Head of caudate nucleus (tissue), 42 donors: ENCODE measurements around the gene CDK5.

Source experiments
- DNase-seq, 42 donors: peaks; one replicate each; pipeline versions ENCODE4 v3.0.0 to v3.0.0-alpha.2; 2020 to 2021; ENCODE audit warnings: mixed read lengths in 7 of 42
- intact Hi-C: fragments of 100-400 bp; cut with DNase I; formaldehyde crosslinking; loops from one replicate; pipeline ENCODE4 v1.15.0; 2022

Gene CDK5

DNA sequence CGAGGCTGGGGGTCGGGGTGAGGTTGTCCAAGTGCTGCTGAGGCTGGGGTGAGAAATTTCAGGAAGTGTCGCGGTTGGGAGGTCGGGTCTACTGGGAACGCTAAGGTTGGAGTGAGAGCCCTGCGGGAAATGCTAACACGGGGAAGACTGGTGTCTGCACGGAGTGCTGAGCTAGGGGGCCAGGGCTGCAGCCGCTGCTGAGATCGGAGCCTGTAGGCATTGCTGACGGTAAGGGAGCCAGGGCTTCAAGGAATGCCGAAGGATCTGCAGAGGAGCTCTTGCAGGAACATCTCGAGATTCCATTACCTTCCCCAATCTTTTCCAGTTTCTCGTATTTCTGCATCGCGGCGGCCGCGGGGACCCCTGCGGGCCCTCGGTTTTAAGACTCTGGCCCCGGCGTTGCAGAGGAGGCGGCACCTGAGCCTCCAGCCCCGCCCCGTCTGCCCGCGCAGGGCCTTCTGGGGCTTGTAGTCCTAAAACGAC is at the start of gene CDK5:
CDK5 (minus strand) TSS at position 392 of the 483 bp plus-strand sequence; CDS start at position 343, 49 bp downstream.
- intact Hi-C loops, result loop anchor here (2.0 kb wide), 1 partner anchor 29 kb away; the partner anchor contains the start of gene ABCB8
- DNase-seq, result peak in 2 of 42 donors; percentile 18 to 32

DNA sequence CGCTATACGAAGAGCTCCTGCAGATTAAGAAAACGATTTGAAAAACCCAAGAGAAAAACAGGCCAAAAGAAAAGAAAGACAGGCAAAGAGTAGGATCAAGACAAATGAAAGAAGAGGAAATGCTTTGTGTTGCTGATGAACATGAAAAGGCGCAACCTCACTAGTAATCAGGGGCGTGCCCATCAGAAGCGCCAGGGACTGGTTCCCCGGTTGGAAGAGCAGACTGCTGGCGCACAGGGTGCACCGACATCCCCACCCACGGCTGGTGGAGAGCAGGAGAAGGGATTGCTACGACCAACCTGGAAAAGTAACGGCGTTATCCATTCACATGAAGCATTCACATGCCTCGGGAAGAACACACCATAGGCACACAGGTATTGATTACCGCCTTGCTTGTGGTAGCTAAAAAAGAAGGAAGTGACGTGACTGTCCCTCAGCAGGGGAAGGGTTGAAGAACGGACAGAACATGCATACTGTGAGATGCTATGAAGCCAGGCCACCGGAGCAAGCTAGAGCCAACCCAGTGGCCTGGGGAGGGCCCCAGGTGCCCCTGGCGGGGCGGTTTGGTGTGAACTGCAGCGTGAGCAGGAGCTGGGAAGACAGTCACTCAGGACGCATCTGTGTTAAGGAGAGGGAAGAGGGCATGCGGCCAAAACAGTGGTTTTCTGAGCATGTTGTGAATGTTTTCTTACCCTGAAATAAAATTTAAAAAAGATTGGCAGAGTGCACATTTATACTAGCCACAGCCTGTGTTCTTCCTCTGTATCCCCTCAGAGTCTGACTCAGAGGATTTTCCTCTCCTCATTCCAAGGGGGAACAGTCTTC is 46.9 kb upstream of the CDK5 start:
- no peak for DNase-seq
- intact Hi-C loops, result no loop called here

DNA sequence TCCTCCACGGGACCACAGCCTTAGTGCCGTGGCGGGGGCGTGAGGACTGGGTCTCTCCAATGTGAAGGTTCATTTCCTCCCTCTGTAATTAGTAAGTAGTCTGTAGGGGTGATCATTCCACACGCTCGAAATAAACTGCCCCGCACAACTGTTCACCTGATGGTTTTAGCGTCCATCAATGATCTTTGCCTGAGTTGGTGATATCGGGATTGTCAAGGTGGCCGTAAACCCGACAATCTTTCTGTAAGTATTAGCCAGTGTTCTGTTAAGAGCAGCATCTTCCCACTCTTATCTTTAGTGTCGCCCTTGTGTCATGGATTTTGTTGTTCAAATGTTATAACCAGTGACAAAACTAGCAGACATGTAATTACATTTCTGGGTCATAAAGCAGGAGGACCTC is 46.3 kb upstream of the CDK5 start:
- intact Hi-C loops, result no loop called here
- DNase-seq, result no peak

DNA sequence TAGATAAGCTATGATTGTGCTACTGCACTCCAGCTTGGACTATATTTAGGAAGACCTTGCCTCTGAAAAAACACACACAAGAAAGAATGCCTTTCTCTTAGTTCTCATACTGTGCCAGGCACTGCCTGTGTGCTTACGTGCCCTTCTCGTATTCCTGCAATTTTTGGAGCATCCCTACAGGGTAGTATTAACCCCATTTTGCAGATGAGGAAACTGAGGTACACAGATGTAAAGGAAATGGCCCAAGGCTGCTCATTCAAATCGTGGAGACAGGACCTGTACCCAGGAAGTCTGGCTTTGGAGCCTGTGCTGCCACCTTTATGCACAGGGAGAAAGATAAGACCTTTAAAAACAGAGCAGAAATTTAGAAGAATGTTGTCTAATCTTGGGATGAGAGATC is 45.3 kb upstream of the CDK5 start:
- no peak for DNase-seq
- intact Hi-C loops, result no loop called here

DNA sequence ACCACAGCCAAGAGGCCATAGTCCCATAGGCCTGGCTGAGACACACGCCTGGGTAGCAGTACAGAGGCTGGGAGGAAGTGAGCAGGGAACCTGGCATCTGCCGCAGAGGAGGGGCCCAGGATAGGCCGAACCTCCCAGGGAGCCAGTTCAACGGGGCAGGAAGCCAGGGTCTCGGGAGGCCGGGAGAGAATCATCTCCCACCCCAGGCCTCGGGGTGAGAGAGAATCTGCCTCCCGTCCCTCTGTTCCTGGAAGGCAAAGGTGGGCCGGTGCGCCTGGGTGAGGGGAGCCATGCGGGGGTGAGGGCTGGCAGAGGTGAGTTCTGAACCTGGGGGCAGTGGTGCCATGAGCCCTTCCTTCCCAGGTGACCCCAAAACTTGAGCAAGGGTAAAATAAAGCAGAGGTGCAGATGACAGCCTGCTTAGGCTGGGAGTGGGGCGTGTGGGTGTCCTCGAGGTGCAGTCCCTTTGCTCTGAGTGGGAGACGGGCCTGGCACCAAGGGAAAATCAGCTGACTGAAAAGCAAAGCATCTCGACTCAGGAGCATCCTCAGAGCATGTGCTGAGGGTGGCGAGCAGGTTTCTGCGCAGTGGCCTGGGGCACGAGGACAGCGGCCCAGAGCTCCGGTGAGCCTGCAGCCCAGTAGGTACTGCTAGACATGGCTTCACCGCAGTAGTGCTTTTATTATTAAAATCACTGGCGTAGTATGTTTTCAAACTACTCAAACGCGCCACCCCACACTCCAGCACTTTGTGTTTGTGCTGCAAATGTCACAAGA is 44.1 kb upstream of the CDK5 start:
- intact Hi-C loops, result no loop called here
- peak in 2 of 42 donors; percentile 41 to 45 for DNase-seq

DNA sequence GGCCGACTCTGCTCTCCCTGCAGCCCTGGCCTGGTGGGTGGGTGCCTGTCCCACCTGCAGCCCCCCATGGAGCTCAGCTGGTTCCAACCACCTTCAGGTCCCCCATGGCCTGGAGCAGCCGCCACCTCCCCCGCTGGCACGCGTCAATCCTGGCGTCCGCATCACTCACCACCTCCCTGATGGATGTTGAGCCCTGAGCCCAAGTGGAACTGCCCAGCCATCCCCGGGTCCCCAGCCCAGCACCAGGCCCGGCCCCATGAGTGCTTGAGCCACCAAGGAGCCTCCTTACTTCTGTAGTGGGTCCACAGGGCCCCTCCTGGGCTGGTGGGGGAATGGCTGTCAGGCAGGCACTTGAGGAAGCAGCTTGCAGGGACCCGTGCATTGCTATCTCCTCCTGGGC is 43.2 kb upstream of the CDK5 start:
- no peak for DNase-seq
- intact Hi-C loops, result no loop called here

DNA sequence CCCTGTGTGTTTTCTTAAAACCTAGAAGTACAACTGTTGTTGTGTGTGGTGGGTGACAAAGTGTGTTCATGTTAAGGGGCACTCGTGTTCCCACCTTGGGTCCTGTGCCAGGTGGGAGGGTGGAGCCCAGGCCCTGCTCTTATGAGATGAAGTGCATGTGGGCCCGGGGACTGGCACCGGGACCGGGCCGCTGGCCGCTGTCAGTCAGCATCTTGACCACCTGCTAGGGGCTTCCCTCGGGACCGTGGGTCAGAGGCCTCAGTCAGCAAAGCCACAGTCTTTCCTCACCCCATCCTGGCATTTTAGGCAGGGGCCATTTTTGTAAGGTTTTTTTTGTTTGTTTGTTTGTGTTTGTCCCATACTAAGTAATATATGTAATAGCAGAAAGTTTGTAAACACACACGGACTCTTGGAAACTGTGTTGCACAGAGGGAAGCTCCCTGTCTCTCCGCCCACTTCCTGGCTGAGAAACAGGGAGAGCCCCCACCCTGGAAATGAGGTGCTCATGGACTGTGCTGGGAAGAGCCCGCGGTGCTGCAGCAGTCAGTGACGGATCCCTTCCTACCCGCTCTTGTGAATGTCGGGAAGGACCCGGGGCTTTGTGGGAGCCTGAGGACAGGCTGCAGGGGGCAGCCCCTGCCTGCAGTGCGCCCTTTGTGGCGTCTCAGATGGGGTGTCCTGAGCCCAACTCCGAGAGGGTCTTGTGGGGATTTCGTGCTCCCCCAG is 42.0 kb upstream of the CDK5 start:
- no peak for DNase-seq
- intact Hi-C loops, result no loop called here

DNA sequence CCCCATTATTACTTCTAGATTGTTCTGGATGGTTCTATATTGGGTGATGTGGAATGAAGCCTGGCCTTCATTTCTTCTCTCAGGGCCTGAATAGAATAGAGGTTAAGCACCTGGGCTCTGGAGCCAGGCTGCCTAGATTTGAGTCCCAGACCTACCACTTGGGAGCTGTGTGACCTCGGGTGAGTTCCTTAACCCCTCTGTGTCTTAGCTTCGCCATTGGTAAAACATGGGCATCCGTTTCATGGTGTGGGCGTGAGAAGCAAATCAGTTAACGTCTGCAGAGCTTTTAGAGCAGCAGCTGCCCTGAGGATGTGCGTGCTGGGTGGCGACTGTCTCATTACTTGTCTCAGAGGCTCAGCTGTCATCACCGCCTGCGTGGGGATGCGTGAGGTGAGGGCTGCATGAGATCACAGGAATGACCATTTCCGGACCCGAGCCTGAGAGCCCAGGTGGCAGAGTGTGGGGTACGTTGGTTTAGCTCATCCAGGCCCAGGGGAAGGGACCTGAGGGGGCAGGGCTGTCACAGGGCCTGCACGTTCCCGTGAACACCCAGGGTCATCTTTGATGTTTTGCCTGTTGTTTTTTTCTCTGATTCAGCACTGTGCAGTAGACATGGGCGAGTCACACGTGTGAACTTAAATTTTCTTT is 38.3 kb upstream of the CDK5 start:
- no peak for DNase-seq
- intact Hi-C loops, result no loop called here

DNA sequence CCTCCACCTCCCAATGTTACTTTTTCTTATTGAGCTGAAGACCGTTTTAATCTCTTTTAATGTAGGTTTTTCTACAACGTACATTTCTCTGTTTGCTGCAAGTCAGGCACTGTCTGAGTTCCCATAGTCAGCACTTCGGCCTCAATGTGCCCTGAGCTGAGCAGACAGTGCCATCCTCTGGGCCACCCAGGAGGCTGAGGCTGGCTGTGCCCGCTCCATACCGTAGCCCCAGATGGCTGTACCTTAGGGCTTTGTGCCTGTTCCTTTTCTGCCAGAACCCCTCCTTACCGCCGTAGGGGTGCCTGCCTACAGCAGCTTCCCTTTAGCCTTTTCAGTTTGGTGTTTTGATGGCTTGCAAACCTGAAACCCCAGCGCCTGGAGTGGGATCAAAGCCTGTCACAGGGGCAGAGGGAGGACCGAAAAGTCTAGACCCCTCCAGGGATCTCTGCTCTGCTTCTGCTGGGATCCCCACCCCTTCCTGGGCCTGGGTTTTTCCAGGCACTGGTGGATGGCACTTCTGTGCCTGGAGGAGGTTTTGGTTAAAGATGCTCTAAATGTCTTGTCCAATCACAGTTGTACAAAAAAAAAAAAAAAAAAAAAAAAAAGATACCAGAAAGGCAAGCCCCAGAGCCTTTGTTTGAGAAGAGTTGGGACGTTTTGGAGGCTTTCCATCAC is 37.6 kb upstream of the CDK5 start:
- intact Hi-C loops, result no loop called here
- DNase-seq, result peak in 1 of 42 donors; percentile 30

DNA sequence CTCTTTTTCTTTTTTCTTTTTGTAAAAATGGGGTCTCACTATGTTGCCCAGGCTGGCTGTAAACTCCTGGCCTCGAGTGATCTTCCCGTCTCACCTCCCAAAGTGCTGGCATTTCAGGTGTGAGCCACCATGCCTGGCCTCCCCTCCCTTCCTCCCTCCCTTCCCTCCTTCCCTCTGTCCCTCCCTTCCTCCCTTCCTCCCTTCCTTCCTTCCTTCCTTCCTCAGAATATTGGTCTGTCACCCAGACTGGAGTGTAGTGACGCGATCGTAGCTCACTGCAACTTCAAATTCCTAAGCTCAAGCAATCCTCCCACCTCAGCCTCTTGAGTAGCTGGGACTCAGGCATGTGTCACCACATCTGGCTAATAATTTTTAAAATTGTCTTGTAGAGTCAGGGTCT is 37.0 kb upstream of the CDK5 start:
- peak in 1 of 42 donors; percentile 33 for DNase-seq
- intact Hi-C loops, result no loop called here

DNA sequence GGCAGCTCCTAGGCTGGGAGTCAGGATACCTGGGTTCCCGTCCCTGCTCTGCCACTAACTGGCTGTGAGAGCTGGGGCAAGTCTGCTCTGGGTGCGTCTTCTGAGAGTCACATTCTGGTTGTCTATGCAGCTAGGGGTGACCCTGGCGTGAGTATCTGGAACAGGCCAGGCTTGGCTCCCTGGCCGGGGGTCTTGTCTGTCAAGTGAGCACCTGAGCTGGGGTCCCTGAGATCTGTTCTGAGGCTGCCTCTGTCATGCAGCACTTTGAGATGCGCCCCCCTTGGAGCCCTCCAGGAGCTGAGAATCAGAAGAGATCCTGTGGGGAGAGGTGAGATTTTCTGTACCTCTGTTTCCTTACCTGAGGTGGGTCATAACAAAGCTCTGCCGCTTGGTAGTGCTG is 36.1 kb upstream of the CDK5 start:
- intact Hi-C loops, result no loop called here
- no peak for DNase-seq

DNA sequence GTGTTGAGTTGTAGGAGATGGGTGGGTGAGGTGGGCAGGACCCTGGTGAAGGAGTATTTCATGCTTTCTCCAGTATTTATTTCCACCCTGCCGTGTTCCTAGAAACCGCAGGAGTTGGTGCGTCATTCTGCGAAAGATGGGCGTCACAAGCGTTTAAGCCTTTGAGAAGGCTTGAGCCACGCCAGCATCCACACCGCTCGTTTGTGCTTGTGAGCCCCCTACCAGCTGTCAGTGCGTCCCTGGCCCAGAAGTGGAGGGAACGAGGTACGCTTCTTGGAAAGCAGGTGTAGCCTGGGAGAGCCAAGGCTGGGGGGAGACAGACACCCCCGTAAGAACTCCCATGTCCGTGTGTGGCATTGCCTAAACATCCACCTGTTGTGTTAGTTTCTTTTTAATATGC is 34.3 kb upstream of the CDK5 start:
- no peak for DNase-seq
- intact Hi-C loops, result no loop called here

DNA sequence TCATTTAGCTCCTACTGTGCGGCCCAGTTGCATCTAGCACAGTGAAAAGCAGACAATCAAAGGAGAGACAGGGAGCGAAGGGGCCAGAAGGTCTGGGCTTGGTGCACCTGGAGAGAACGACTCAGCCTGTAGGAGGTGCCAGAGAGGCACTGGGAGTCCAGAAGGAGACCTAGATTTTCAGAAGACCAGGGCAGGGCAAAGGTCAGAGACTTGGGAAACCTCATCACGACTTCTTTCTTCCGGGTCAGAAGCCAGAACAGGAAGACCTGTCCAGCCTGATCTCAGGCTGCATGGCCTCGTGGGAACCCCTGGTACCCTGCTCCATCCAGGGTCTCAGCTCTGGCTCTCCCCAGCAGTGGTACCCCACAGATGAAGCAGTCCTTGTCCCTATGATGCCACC is 33.7 kb upstream of the CDK5 start:
- no peak for DNase-seq
- intact Hi-C loops, result no loop called here

DNA sequence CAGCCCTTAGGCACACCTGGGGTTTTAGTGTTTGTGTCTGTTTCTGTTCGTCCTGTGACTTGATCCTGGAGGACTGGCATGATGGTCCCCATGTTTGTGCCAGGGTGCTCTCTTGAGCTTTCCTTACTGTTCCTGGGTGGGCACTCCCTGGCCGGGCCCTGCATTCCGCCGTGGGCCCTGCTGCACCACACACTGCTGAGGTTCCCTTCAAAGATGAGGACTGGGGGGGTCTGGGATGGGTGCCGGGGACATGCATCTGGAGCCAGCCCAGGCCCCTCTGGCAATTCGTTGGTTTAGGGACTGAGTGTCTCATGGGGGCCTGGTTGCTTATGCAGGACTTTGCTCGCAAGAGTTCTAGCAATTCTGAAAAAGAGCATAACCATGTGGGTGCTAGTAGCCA is 33.3 kb upstream of the CDK5 start:
- no peak for DNase-seq
- intact Hi-C loops, result no loop called here

DNA sequence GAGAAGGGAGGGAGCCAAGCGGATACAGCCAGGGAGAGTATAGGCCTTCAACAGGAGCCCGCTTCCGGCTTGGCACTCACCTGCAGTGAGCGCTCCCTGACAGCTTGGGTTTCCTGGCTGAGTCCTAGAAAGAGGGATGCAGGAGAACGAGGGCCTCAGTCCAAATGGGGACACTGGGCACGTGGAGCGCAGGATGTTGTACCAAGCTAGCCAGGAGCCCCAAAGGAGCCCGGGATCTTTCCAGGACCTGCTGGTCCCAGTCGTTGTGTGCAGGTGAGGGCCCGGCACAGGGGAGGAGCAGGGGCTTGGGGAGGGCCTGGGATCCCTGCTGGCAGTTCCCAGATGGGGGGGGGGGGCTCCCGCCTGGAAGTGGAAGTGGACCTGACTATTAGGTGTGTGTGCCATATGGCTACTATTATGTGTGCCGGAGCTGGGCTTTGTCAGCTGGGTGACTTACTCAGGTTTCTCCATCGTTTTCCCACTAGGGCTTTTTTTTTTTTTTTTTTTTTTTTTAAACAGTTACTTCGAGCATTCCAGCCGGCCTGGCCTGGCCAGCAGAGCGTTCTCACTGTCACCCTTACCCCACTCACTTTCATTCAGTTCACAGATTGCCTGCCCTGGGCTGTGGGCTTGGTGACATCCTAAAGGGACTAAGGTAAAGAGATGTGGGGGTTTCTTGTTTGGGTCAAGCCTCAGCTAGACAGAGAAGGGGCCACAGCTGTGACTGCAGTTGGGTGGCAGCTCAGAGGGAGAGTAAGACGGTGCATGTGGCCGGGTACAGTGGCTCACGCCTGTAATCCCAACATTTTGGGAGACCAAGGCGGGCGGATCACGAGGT is 32.4 kb upstream of the CDK5 start:
- DNase-seq, result no peak
- intact Hi-C loops, result no loop called here

DNA sequence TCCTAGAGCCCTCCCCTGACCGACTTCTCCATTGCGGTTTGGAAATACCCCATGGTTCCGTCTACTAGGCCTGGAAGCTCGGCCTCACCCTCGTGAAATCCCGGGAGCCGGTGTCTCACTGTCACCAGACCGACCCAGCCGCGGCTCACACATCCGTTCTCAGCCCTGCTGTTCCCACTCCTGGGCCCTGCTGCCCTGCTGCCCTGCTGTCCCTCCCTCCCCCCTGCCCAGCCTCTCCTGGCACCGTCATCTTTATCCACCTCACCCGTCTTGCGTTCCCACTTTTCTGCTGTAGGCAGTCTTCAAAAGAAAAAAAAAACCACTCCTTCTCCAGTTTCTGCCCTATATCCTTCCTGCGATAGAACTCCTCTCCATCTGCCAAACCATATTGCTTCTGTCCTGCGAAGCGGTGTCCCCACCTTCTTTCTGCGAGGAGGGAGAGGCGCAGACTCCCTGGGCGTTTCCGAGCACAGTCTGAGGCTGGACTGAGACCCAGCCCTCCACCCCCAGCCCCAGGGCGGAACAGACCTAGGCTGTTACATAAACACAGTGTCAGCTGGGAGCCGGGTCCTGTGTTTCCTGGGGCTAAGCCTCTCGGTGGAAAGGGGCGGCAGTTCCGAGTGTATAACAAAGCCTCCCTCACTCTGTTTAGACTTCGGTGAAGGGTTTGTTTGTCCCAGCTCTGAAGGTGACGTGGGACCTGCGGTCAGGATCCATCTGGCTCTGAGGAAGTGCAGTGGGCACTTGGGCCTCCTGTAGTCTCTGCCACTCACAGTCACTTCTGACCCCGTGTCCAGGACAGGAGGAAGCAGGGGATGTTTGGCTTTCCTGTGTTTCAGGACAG is 31.4 kb upstream of the CDK5 start:
- intact Hi-C loops, result no loop called here

More for the DNA sequence above, 31.4 kb upstream of the CDK5 start:
- peak in 33 of 42 donors; percentile 24 to 72 (median 51) for DNase-seq
